HG02571 (cell line): ENCODE results near the gene FBN2.

ENCODE experiments used
- ATAC-seq: cut with Tn5 transposase; IDR thresholded peaks from one replicate; pipeline ENCODE4 v1.9.1; 2021; ENCODE audit warnings: mild to moderate bottlenecking, moderate library complexity; ENCODE audit not compliant: unreplicated experiment

Gene FBN2

GRCh38 chr5:128213833-128214232, 324.2 kb downstream of the FBN2 start:
- ATAC-seq, result no peak

GRCh38 chr5:128213340-128213739, 324.7 kb downstream of the FBN2 start:
- no peak for ATAC-seq

DNA sequence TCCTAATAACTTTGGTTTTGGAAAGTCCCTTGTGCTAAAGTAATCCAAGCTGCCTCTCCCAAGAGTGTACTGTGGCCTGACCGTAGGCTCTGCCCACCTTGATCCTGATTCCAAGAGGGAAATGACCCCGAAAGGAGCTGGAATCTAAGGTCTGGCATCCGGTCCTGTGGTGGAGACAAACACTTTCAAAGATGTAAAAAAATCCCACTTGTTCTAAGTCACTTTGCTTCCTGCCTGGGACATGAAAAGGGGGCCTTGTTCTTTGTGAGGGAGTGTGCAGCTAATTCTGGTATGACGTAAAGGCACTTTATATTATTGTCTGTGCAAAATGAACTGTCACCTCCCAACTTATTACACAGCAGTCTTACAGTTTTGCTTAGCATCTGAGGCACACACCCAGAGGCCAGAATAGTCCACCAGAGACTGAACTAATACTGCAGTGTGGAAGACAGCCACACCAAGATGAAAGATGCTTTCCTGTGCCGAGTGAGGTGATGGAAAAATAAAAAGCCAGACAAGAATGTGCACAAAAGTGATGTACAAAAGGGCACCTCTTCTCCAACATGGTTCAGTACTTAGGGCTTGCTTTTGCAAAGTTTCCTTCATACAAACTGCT, 325.7 kb downstream of the FBN2 start:
- ATAC-seq, result no peak

- ATAC-seq, result no peak
Measured at GRCh38 chr5:128208436-128208835, 329.6 kb downstream of the FBN2 start.
